Measurements from ENCODE around the gene GSDME.

The GSDME gene

DNA sequence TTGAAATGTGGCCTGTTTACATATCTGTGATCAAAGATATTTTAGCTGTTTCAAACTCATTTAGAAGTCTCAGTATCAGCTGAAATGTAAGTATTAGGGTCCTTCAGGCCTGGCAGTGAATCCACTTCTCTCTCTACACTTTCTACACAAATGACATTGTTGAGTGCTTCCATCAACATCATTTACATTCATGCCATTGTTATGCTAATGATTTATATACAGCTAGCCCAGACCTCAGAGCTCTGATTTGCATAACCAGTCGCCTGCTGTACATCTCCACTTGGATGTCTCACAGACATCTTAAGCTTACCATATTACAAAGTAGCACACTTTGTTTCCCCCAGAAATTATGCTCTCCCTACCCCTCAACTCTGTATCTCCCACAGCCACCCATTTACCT lies 71.6 kb downstream of the GSDME start:
- DNase-seq, result no peak
- in situ Hi-C loops (cut with MboI; ENCODE audit: low pct_unique_long_range_greater_than_20kb, low sequenced_read_pairs), result no loop called here

- in situ Hi-C loops (cut with MboI; ENCODE audit: low pct_unique_long_range_greater_than_20kb, low sequenced_read_pairs), result no loop called here
- no peak for DNase-seq
These were observed 86.5 kb downstream of the GSDME start for GRCh38 chr7:24670782-24671181.

- in situ Hi-C loops (cut with MboI; ENCODE audit: low pct_unique_long_range_greater_than_20kb, low sequenced_read_pairs), result no loop called here
- no peak for DNase-seq
These were observed 87.2 kb downstream of the GSDME start for GRCh38 chr7:24669971-24670591.

GRCh38 chr7:24668927-24669635 lies 88.2 kb downstream of the GSDME start:
- no peak for DNase-seq
- in situ Hi-C loops (cut with MboI; ENCODE audit: low pct_unique_long_range_greater_than_20kb, low sequenced_read_pairs), result no loop called here

DNA sequence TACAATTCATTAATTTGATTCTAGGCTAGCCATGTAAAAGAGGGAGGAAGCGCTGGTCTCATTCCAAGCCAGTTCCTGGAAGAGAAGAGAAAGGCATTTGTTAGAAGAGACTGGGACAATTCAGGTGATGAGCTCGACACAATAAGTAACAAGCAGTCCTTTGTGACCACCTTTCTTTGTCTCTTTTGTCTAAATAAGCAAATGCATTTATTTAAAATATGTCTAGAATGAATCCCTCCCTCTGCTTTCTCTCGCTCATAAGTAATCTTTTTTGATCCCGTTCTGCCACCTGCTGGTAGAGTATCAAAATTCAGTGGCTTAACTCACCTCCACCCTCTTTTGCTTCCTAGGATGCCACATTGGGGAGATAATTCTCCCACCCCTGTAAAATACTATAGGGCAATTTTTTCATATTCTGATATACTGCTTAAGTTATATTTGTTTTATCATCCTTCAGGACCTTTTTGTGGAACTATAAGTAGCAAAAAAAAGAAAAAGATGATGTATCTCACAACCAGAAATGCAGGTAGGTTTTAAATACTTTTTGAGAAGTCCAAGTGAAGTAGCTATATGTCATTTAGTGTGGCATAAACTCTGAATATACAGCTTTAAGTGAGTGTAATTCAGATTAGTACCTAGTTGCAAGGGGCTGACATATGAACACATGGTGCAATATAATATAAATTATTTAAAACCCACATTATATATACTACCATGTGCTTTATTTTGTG lies 91.5 kb downstream of the GSDME start:
- DNase-seq, result peak; percentile 75
- in situ Hi-C loops (cut with MboI; ENCODE audit: low pct_unique_long_range_greater_than_20kb, low sequenced_read_pairs), result no loop called here

DNA sequence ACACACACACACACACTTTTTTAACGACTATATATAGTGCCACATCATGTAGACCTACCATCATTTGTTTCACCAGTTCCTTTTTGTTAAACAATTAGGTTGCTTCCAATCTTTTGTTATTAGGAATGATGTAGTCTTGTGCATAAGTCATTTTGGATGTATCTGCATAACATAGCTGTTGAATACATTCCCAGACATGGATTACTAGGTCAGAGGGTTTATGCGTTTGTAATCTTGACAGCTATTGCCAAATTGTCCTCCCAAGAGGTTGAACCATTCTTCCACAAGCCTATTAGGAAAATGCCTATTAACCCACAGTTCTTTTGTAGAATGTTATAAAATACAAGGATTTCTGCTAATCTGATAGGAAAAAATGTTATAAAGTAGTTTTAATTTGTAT lies 96.7 kb downstream of the GSDME start:
- no peak for DNase-seq
- in situ Hi-C loops (cut with MboI; ENCODE audit: low pct_unique_long_range_greater_than_20kb, low sequenced_read_pairs), result no loop called here

GRCh38 chr7:24659505-24659904 lies 97.8 kb downstream of the GSDME start:
- no peak for DNase-seq
- in situ Hi-C loops (cut with MboI; ENCODE audit: low pct_unique_long_range_greater_than_20kb, low sequenced_read_pairs), result no loop called here

- in situ Hi-C loops (cut with MboI; ENCODE audit: low pct_unique_long_range_greater_than_20kb, low sequenced_read_pairs), result no loop called here
- no peak for DNase-seq
These were observed 99.3 kb downstream of the GSDME start for GRCh38 chr7:24657980-24658379.

- in situ Hi-C loops (cut with MboI; ENCODE audit: low pct_unique_long_range_greater_than_20kb, low sequenced_read_pairs), result no loop called here
These were observed 100.7 kb downstream of the GSDME start for GRCh38 chr7:24656608-24657007.

GRCh38 chr7:24654305-24654704 lies 103.0 kb downstream of the GSDME start:
- in situ Hi-C loops (cut with MboI; ENCODE audit: low pct_unique_long_range_greater_than_20kb, low sequenced_read_pairs), result no loop called here
- no peak for DNase-seq

More at GRCh38 chr7:24656608-24657007, 100.7 kb downstream of the GSDME start:
- DNase-seq, result no peak

DNA sequence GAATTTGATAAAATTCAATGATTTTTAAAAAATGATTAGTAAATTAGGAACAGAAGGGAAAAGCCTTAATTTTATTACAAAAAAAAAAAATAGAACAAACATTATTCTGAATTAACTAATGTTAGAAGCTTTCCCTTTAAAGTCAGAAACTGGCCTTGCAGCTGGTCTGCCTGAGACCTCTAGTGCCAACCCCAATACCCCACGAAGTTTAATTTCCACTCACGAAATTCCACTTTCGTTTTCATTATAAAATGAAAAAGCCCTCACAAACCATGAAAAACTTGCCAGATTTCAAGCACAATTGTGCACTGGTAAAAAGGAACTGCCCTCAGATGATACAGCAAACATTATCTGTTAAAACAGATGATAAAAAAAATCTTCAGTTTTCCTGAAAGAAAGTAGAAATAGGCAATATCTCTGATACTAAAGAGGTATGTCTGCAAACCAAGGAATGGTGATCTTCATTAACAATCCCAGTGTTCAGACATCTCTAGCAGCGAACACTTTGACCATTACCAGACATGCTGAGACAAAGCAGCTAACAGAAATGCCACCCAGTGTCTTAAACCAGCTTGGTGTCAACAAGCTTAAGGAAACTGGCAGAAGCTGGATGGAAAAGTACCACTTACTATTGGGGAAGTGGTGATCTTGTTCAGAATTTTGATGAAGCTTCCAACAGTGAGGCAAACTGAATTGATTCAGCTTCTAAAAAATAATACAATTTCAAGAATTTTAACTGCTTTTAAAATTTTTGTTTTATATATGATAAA lies 103.8 kb downstream of the GSDME start:
- in situ Hi-C loops (cut with MboI; ENCODE audit: low pct_unique_long_range_greater_than_20kb, low sequenced_read_pairs), result no loop called here
- DNase-seq, result no peak

- DNase-seq, result no peak
- in situ Hi-C loops (cut with MboI; ENCODE audit: low pct_unique_long_range_greater_than_20kb, low sequenced_read_pairs), result no loop called here
These were observed 104.9 kb downstream of the GSDME start for GRCh38 chr7:24652251-24652939.
